Erythroblast (primary cell): Measurements from ENCODE around the gene USH1G.
"Not testable (repeated sequence)": the region's sequence is repeated elsewhere in the genome, so short reads cannot be mapped to it uniquely, and the experiment has no call there.

Experiments
- DNase-seq, 2 experiments: peaks; one replicate each; lab custom pipeline; 2025; lab: John Stamatoyannopoulos, UW
- GATA1 ChIP-seq: IDR thresholded peaks from 2 replicates; pipeline ENCODE4 v1.6.1; 2011; ENCODE audit warnings: low read depth, mild to moderate bottlenecking, control low read depth, low read length, moderate library complexity
- POLR2A ChIP-seq: IDR thresholded peaks from 2 replicates; pipeline ENCODE4 v1.6.1; 2011; ENCODE audit warnings: mild to moderate bottlenecking, low read length

Gene USH1G

DNA sequence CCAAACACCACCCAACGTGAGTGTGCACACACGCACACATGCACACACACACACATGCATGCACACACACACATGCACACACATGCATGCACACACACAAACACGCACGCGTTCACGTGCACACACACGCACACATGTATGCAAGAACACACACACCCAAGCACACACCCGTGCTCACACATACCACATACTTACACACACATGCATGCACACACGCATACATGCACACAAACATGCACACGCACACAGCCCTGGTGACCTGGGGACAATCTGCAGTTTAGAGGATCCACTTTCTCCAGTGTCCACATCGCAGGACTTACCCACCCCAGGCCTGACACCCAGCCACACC lies 6.2 kb downstream of the USH1G start:
- TF ChIP-seq GATA1: no peak
- TF ChIP-seq POLR2A: no peak
- DNase-seq: no peak

GRCh38 chr17:74916136-74916850 lies 6.8 kb downstream of the USH1G start:
- TF ChIP-seq POLR2A (no peak), GATA1 (no peak)
- DNase-seq: no peak

- DNase-seq: not testable (repeated sequence)
These were observed 11.6 kb downstream of the USH1G start for GRCh38 chr17:74911423-74911822.

GRCh38 chr17:74909097-74909496 lies 14.0 kb downstream of the USH1G start:
- not testable (repeated sequence) for DNase-seq

DNA sequence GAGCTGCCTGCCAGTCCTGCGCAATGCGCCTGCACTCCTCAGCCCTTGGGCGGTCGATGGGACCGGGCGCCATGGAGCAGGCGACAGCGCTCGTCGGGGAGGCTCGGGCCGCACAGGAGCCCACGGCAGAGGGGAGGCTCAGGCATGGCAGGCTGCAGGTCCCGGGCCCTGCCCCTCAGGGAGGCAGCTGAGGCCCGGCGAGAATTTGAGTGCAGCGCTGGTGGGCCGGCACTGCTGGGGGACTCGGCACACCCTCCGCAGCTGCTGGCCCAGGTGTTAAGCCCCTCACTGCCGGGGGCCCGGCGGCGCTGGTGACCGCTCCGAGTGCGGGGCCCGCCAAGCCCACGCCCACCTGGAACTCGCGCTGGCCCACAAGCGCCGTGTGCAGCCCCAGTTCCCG lies 16.0 kb downstream of the USH1G start:
- DNase-seq: no peak
- TF ChIP-seq POLR2A: no peak
- TF ChIP-seq GATA1: no peak

- not testable (repeated sequence) for DNase-seq
These were observed 16.8 kb downstream of the USH1G start for GRCh38 chr17:74906214-74906793.

DNA sequence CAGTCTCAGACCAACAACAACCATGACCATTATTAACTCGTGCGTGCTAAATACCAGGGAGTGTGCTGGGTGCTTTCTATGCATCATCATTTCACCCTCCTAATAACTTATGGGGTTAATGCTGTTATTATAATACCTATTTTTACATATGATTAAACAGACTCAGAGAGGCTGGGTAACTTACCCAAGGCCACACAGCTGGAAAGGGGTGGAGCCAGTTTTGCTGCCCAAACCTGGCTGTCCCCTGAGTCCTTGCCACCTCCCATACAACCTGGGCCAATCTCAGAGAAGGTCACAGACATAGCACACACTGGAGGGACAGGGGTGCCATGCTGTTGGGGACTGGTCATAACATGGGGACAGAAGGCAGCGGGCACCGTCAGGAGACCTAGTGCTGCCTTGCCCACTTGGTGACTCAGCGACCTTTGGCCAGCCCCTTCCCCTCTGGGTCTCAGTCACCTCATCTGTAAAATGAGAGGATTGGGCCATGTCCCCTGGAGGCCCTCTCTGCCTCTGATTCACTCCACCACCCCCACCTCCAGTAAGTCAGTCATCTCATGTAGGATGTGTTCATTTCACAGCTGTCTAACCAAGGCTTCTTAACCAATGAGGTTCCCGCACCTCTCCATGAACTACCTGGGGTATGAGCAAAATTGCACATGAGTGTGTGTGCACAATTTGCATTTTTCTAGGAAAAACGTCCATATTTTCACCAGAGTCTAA lies 18.2 kb downstream of the USH1G start:
- DNase-seq: no peak
- TF ChIP-seq POLR2A (no peak), GATA1 (no peak)

DNA sequence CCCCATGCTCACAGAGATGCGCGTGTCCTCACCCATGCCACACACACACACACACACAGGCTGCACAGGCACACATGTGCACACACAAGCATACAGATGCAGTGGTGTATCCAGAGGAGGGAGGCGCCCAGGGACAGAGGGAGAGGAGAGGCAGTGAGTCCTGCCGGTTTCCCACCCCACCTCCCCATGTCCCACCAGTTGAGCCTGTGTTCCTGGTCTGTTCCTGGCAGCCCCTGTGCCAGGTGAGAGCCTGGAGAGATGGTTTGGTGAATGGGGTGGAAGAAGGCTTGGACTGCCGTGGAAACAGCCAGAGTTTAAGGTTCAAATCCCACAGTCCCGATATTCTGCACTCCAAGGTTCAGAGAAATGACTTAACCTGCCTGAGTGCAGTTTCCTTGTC lies 19.4 kb downstream of the USH1G start:
- DNase-seq: no peak
- TF ChIP-seq GATA1 (no peak), POLR2A (no peak)

- TF ChIP-seq POLR2A: no peak
- no peak for TF ChIP-seq GATA1
- no peak for DNase-seq
These were observed 20.0 kb downstream of the USH1G start for GRCh38 chr17:74903034-74903433.

DNA sequence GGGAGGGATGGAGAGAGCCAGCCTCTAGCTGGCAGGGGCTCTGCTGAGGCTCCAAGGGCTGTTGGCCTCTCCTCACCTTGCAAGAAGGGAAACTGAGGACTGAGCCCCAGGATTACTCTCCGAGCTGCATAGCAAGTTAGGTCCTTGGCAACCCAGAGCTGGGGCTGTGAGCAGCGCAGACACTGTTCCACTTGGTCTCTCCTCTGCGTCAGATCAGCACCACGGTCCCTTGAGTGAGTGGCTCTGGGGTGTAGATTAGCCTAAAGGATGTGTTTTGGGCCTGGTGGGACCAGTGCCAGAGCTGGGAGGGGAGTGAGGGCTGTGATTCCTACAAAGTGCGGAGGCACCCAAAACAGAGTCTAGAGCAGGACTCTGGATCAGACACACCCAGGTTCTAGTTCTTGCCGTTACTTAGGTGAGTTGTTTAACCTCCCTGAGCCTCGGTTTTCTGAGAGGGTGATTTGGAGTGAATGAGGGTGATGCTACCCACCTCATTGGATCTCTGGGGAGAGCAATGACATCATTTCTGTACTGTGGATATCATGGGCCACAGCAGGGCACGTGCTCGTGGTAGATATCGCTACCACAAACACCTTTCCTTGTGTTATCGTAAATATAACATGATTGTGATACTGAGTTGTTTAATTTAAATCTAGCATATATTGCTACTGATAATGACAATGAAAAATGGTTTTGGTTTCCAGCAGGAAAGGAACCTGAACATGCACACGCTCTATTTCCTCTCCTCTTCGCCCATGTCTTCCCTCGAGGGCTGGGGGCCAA lies 21.5 kb downstream of the USH1G start:
- no peak for TF ChIP-seq POLR2A
- TF ChIP-seq GATA1: no peak
- no peak for DNase-seq

GRCh38 chr17:74900208-74900607 lies 22.8 kb downstream of the USH1G start:
- no peak for DNase-seq

GRCh38 chr17:74898376-74898946 lies 24.6 kb downstream of the USH1G start:
- TF ChIP-seq POLR2A (no peak), GATA1 (no peak)
- DNase-seq: no peak

More at GRCh38 chr17:74900208-74900607, 22.8 kb downstream of the USH1G start:
- no peak for TF ChIP-seq GATA1
- no peak for TF ChIP-seq POLR2A

GRCh38 chr17:74893936-74894671 lies 29.0 kb downstream of the USH1G start:
- no peak for DNase-seq
- TF ChIP-seq GATA1 (no peak), POLR2A (no peak)
